HUES64 (cell line): ENCODE results near the gene ARID3A.

Experiments
- H3K27ac ChIP-seq: 2 replicates; pipeline ENCODE4 v1.7.0; 2013; ENCODE audit warnings: low read depth, low read length, inconsistent platforms
- H3K27me3 ChIP-seq: 2 replicates; pipeline ENCODE4 v1.6.1; 2013; ENCODE audit warnings: mild to moderate bottlenecking, low read length; ENCODE audit not compliant: insufficient read depth
- H3K36me3 ChIP-seq: 2 replicates; pipeline ENCODE4 v1.6.1; 2013; ENCODE audit warnings: mild to moderate bottlenecking, low read length; ENCODE audit not compliant: insufficient read depth
- H3K4me1 ChIP-seq: 2 replicates; pipeline ENCODE4 v1.6.1; 2013; ENCODE audit warnings: mild to moderate bottlenecking, low read length, moderate library complexity; ENCODE audit not compliant: insufficient read depth
- H3K4me3 ChIP-seq: 2 replicates; pipeline ENCODE4 v1.5.1; 2013; ENCODE audit warnings: mild to moderate bottlenecking, low read length, moderate library complexity
- H3K9ac ChIP-seq: 2 replicates; pipeline ENCODE4 v1.6.1; 2013; ENCODE audit warnings: mild to moderate bottlenecking, low read depth, low read length
- H3K9me3 ChIP-seq: 2 replicates; pipeline ENCODE4 v1.6.1; 2013; ENCODE audit warnings: low read depth, low read length; ENCODE audit not compliant: insufficient read depth
- WGBS: fragments of 150-250, 120-280 bp; methylation state at CpG from one replicate; pipeline ENCODE4 v1.1.7; 2013; ENCODE audit warnings: missing lambda C conversion rate; 5-methylcytosine and 5-hydroxymethylcytosine counted together

ARID3A gene

DNA sequence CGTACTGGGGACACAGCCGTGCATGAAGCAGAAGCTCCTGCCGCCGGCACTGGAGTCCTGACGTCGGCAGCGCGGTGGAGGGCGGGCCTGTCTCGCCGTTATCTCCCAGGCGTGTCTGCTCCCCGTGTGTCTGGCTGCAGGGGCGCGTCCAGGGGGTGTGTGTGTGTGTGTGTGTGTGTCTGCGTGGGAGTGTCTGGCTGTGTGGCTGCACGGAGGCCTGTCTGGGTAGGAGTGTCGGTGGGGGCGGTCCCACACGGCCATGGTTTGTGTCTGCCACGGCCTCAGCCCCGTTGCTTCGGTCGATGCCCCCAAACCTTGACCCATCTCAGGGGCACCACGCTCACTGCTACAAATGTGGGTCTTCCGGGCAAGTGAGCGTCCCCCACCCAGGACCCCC, 18.3 kb downstream of the ARID3A start:
- Histone ChIP-seq H3K36me3 (peaks cover 34% of the 10 kb centered on the region), H3K9me3 (no peaks in the 10 kb centered on the region), H3K27me3 (no peaks in the 10 kb centered on the region), H3K4me3 (no peak overlapping the region), H3K4me1 (no peaks in the 10 kb centered on the region), H3K9ac (no peak overlapping the region), H3K27ac (no peak overlapping the region)
- WGBS, result 97% methylated on average over 27 of the region's 27 CpGs

DNA sequence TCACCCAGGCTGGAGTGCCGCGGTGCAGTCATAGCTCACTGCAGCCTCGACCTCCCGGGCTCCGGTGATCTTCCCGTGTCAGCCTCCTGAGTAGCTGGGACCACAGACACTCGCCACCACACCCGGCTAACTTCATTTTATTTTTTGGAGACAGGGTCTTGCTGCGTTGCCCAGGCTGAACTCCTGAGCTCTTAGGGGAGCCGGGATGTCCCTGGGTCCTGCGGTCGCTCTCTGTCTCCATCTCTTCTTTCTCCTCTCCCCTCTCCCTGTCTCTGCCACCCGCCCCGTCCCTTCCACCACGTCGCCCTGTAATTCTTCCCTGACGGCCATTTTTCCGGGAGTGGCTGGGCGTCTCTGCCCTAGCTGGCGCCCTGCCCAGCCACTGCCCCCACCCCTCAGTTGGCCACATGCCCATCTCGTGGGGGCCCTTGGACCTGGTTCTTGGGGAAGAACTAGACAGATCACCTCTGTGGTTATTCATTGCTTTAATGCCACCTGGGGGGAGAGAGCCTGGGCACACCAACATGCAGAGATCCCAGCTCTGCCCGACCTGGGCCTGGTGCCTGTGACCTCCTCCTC, 18.9 kb downstream of the ARID3A start:
- Histone ChIP-seq H3K27ac (no peak overlapping the region), H3K27me3 (no peaks in the 10 kb centered on the region), H3K9ac (no peak overlapping the region), H3K4me3 (no peak overlapping the region), H3K4me1 (no peaks in the 10 kb centered on the region), H3K9me3 (no peaks in the 10 kb centered on the region), H3K36me3 (peaks cover 29% of the 10 kb centered on the region)
- 92% methylated on average over 22 of the region's 22 CpGs for WGBS

- Histone ChIP-seq H3K36me3 (peaks cover 25% of the 10 kb centered on the region), H3K27me3 (no peaks in the 10 kb centered on the region), H3K27ac (no peak overlapping the region), H3K9me3 (no peaks in the 10 kb centered on the region), H3K4me1 (no peaks in the 10 kb centered on the region), H3K4me3 (no peak overlapping the region), H3K9ac (no peak overlapping the region)
- 93% methylated on average over 35 of the region's 37 CpGs for WGBS
Observed at GRCh38 chr19:945401-946252, 19.8 kb downstream of the ARID3A start.

DNA sequence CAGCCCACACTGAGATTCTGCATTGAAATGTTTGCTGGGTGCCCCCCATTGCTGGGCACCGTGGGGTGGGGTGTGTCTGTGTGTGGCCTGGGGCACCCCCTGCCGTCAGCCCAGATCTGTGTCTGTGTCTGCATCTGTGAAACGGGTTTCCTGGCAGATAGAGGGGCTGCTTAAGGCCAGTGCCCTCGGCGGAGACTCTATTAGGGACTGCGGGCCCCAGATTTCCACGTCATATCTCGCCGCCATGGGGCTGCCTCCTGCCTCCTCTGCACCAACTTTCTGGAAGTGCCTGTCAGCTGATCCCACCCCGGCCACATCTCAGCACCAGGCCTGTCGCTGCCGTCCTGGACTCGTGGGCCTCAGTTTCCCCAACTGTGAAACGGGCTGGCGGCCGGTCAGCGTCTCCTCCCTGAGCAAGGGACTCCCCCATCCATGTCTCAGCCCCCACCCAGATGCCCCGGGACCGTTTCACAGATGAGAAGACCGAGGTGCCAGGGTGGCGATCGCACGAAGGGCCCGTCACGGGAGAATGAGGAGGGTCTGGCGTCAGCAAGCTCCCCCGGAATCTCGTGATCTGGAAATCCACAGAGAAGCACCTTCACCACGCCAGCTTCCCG, 21.4 kb downstream of the ARID3A start:
- H3K4me1 ChIP-seq, result 0 out of 2 replicates have a peak, but pooled peaks cover under 1% of the 10 kb centered on the region
- 96% methylated on average over 30 of the region's 30 CpGs for WGBS

GRCh38 chr19:947707-948539, 22.1 kb downstream of the ARID3A start:
- H3K27me3 ChIP-seq, result no peaks in the 10 kb centered on the region
- peaks cover 7% of the 10 kb centered on the region; the same call in 1 of the 2 replicates for H3K4me1 ChIP-seq
- H3K4me3 ChIP-seq, result no peak overlapping the region
- 93% methylated on average over 47 of the region's 47 CpGs for WGBS
- H3K9me3 ChIP-seq, result no peaks in the 10 kb centered on the region
- H3K9ac ChIP-seq, result no peak overlapping the region
- H3K27ac ChIP-seq, result no peak overlapping the region
- peaks cover 20% of the 10 kb centered on the region for H3K36me3 ChIP-seq

More for the DNA sequence above, 21.4 kb downstream of the ARID3A start:
- Histone ChIP-seq H3K27me3 (no peaks in the 10 kb centered on the region), H3K9ac (no peak overlapping the region), H3K27ac (no peak overlapping the region), H3K36me3 (peaks cover 25% of the 10 kb centered on the region), H3K4me3 (no peak overlapping the region), H3K9me3 (no peaks in the 10 kb centered on the region)

DNA sequence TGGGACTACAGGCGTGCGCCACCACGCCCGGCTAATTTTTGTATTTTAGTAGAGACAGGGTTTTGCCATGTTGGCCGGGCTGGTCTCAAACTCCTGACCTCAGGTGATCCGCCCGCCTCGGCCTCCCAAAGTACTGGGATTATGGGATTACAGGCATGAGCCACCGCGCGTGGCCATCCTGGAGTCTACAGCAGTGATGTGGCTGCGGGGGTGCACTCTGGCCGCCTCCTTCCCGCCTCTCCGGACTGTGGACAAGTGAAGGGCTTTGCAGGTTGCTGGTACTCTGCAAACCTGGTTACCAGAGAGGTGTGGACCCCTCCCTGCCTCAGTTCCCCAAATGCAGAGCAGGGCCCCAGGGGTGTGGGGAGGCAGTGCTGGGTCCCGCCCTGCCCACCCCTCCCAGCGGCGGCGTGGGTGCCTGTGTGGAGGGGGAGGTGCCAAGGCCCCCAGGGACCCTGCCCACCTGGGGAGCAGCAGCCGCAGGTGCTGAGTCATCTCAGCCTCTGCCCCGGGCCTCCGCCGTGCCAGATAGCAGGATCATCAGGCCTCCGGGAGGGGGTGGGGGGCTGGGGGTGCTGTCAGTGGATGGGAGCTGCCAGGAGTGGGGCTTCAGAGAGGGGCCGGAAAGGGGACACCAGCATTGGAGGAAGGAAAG, 23.1 kb downstream of the ARID3A start:
- Histone ChIP-seq H3K27ac (no peak overlapping the region), H3K4me1 (peaks cover 9% of the 10 kb centered on the region; the same call in 1 of the 2 replicates), H3K4me3 (no peak overlapping the region), H3K36me3 (peaks cover 14% of the 10 kb centered on the region), H3K9ac (no peak overlapping the region), H3K27me3 (no peaks in the 10 kb centered on the region), H3K9me3 (no peaks in the 10 kb centered on the region)
- WGBS, result 94% methylated on average over 24 of the region's 25 CpGs

DNA sequence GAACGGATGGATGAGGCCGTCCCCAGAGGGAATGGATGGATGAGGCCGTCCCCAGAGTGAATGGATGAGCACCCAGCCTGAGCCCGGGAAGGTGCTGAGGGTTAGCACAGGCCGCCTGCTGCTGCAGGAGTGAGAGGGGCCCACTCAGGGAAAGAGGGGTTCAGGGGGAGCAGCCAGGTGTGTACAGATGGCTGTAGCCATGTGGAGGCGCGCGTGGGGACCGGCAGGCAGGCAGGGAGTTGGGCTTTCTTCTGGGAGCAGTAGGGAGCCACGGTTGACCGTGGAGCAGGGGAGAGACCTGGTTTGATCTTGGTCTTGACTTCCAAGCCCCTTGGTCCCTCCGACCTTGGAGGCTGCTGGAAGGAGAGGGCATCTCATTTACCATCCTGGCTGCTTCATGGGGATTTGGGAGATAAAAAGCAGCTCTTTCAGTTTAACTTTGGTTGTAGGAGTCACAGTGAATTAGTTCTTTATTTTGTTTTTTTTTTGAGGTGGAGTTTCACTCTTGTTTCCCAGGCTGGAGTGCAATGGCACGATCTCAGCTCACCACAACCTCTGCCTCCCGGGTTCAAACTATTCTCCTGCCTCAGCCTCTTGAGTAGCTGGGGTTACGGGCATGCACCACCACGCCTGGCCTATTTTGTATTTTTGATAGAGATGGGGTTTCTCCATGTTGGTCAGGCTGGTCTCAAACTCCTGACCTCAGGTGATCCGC, 24.7 kb downstream of the ARID3A start:
- Histone ChIP-seq H3K27me3 (no peaks in the 10 kb centered on the region), H3K9ac (0 out of 2 replicates have a peak overlapping the region, but pooled peaks have one; percentile 9), H3K27ac (no peak overlapping the region), H3K9me3 (no peaks in the 10 kb centered on the region), H3K4me1 (peaks cover 13% of the 10 kb centered on the region; the same call in 1 of the 2 replicates), H3K4me3 (no peak overlapping the region), H3K36me3 (peaks cover 14% of the 10 kb centered on the region)
- WGBS, result 92% methylated on average over 17 of the region's 17 CpGs

DNA sequence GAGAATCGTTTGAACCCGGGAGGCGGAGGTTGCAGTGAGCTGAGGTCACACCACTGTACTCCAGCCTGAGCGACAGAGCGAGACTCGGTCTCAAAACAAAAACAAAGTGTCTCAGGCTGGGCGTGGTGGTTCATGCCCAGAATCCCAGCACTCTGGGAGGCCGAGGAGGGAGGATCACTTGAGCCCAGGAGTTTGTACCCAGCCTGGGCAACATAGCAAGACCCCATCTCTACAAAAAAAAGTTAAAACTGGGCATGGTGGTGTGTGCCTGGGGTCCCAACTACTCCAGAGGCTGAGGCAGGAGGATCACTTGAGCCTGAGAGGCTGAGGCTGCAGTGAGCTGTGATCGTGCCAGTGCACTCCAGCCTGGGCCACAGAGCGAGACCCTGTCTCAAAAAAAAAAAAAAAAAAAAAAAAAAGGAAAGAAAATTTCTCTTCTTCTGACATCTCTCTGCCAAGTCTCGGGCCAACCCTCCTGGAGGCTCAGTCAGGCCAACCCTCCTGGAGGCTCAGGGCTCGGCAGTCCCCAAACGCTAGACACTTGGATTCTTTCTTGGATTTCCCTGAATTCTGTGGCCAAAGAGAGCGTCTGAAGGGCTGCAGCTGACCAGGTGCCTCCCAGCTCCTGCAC, 26.3 kb downstream of the ARID3A start:
- 88% methylated on average over 14 of the region's 14 CpGs for WGBS
- no peaks in the 10 kb centered on the region for H3K9me3 ChIP-seq
- no peaks in the 10 kb centered on the region for H3K27me3 ChIP-seq
- H3K4me3 ChIP-seq, result no peak overlapping the region
- peaks cover 18% of the 10 kb centered on the region; the same call in 1 of the 2 replicates for H3K4me1 ChIP-seq
- peak overlapping the region; percentile 80 for H3K27ac ChIP-seq
- peaks cover 12% of the 10 kb centered on the region for H3K36me3 ChIP-seq
- H3K9ac ChIP-seq, result peak overlapping the region; percentile 56; the same call in 1 of the 2 replicates

- 50% methylated on average over 12 of the region's 21 CpGs for WGBS
- no peaks in the 10 kb centered on the region for H3K9me3 ChIP-seq
- H3K4me3 ChIP-seq, result 0 out of 2 replicates have a peak overlapping the region, but pooled peaks have one; percentile 6
- peaks cover 21% of the 10 kb centered on the region; the same call in 1 of the 2 replicates for H3K4me1 ChIP-seq
- peak overlapping the region; percentile 56 for H3K9ac ChIP-seq
- peak overlapping the region; percentile 80 for H3K27ac ChIP-seq
- H3K36me3 ChIP-seq, result peaks cover 5% of the 10 kb centered on the region; the same call in 1 of the 2 replicates
- no peaks in the 10 kb centered on the region for H3K27me3 ChIP-seq
Observed at GRCh38 chr19:952680-953444, 27.0 kb downstream of the ARID3A start.
